Gastroesophageal sphincter (tissue), 4 donors: Measurements from ENCODE around the gene OR2V1. TPM values are rescaled to one million over a fixed set of nuclear protein-coding genes. Genes with fewer than 3 reads are reported as not detected.
"Not testable (repeated sequence)": the region's sequence is repeated elsewhere in the genome, so short reads cannot be mapped to it uniquely, and the experiment has no call there.

Experiments
- ATAC-seq: fragments of 150-250 bp; one replicate; pipeline ENCODE4 v1.9.1; 2016; ENCODE audit warnings: mild to moderate bottlenecking, moderate library complexity
- H3K27ac ChIP-seq, 4 donors: fragments of 200-600 bp; sonication (generic) in 3 of 4; 1 replicate in 3 of 4; 2 replicates in 1 of 4; pipeline ENCODE4 v1.5.1; 2016 to 2019
- H3K27me3 ChIP-seq: fragments of 200-600 bp; sonication (generic); one replicate; pipeline ENCODE4 v1.5.1; 2019
- H3K36me3 ChIP-seq, 2 donors: fragments of 200-600 bp; sonication (generic); one replicate each; pipeline ENCODE4 v1.5.1; 2019; ENCODE audit warnings: control low read depth in 1 of 2
- H3K4me1 ChIP-seq, 3 donors: fragments of 200-600 bp; sonication (generic); 1 replicate in 2 of 3; 2 replicates in 1 of 3; pipeline ENCODE4 v1.5.1; 2016 to 2019; ENCODE audit warnings: control low read depth in 2 of 3
- H3K4me3 ChIP-seq, 2 donors: fragments of 200-600 bp; sonication (generic); one replicate each; pipeline ENCODE4 v1.5.1; 2019; ENCODE audit warnings: mild to moderate bottlenecking in 1 of 2, moderate library complexity in 1 of 2
- H3K9me3 ChIP-seq, 3 donors: fragments of 200-600 bp; sonication (generic); one replicate each; pipeline ENCODE4 v1.5.1; 2017 to 2019; ENCODE audit warnings: control low read depth in 2 of 3
- CTCF ChIP-seq, 4 experiments: fragments of 200-600 bp in 2 of 4; fragments of 450-650 bp in 2 of 4; sonication (generic) in 1 of 4; IDR thresholded peaks; one replicate each; pipeline ENCODE4 v1.5.1; 2017 to 2019; ENCODE audit warnings: antibody characterized with exemption in 4 of 4, mild to moderate bottlenecking in 2 of 4, moderate library complexity in 2 of 4
- EP300 ChIP-seq: sonication (generic); formaldehyde crosslinking; IDR thresholded peaks from one replicate; pipeline ENCODE4 v1.6.1; 2017; ENCODE audit warnings: antibody characterized with exemption, mild to moderate bottlenecking
- POLR2A ChIP-seq, 2 donors: fragments of 450-650 bp; IDR thresholded peaks; one replicate each; pipeline ENCODE4 v1.6.1; 2017; ENCODE audit warnings: antibody characterized with exemption in 2 of 2, mild to moderate bottlenecking in 2 of 2, moderate library complexity in 1 of 2
- POLR2AphosphoS5 ChIP-seq: sonication (generic); formaldehyde crosslinking; IDR thresholded peaks from one replicate; pipeline ENCODE4 v1.6.1; 2017; ENCODE audit warnings: antibody characterized with exemption
- WGBS, 2 donors: methylation state at CpG; one replicate each; pipeline ENCODE4 v1.1.5; 2018; ENCODE audit warnings: low coverage in 1 of 2; 5-methylcytosine and 5-hydroxymethylcytosine counted together
- total RNA-seq, 4 donors: library from RNA; depleted of rRNA; stranded (reverse); fragments of >200 nt; gene quantifications; one replicate each; pipeline ENCODE4 v1.1.0, GENCODE V29; 2016

The OR2V1 gene
- total RNA-seq: under 1 TPM in 1 of 4 donors, not detected in 3; 0.12 TPM

- no peak within 1 kb of the TSS for H3K4me3 ChIP-seq
- no peak within 1 kb of the TSS for H3K27ac ChIP-seq
- H3K27me3 ChIP-seq: peaks cover 71% of the 10 kb centered on the region
- peaks cover 0 to 4% (median 0%) of the 10 kb centered on the region in 3 donors for H3K9me3 ChIP-seq
- no peaks in the 10 kb centered on the region for H3K36me3 ChIP-seq
- TF ChIP-seq POLR2A (IDR thresholded peaks at IDR 0.05) (no peak), POLR2AphosphoS5 (no peak), CTCF (IDR thresholded peaks at IDR 0.05) (no peak)
- H3K4me1 ChIP-seq: peaks cover 0 to 4% (median 0%) of the 10 kb centered on the region in 3 donors
- ATAC-seq: no peak
- WGBS, 2 donors: 74 to 80% methylated on average over 2 to 5 of the region's 14 CpGs
Measured at GRCh38 chr5:181130832-181131496, at the start of gene OR2V1. TSS of gene OR2V1 (minus strand) at chr5:181131169. CDS start at chr5:181125304, 5,865 bp downstream.

- WGBS, 2 donors: 47 to 73% methylated on average over 3 to 11 of the region's 14 CpGs
- H3K36me3 ChIP-seq, H3K27ac ChIP-seq, H3K9me3 ChIP-seq, ATAC-seq, H3K4me3 ChIP-seq: not testable (repeated sequence)
- Histone ChIP-seq H3K27me3 (peaks cover 55% of the 10 kb centered on the region), H3K4me1 (peaks cover 0 to 25% (median 0%) of the 10 kb centered on the region in 3 donors)
Measured at GRCh38 chr5:181177559-181177958, 46.6 kb upstream of the OR2V1 start.

- H3K27ac ChIP-seq: no peak overlapping the region
- ATAC-seq: no peak
- peaks cover 0 to 6% (median 0%) of the 10 kb centered on the region in 3 donors for H3K9me3 ChIP-seq
- H3K4me3 ChIP-seq: no peak overlapping the region
- TF ChIP-seq POLR2AphosphoS5 (no peak), EP300 (no peak), POLR2A (IDR thresholded peaks at IDR 0.05) (no peak), CTCF (IDR thresholded peaks at IDR 0.05) (no peak)
- WGBS, 2 donors: 54 to 80% methylated on average over 2 to 3 of the region's 3 CpGs
- H3K27me3 ChIP-seq: peaks cover 67% of the 10 kb centered on the region
- H3K36me3 ChIP-seq: no peaks in the 10 kb centered on the region
- peaks cover 0 to 15% (median 0%) of the 10 kb centered on the region in 3 donors for H3K4me1 ChIP-seq
Measured at GRCh38 chr5:181176254-181176952, 45.4 kb upstream of the OR2V1 start.

- 3 to 4% methylated on average over 7 to 23 of the region's 50 CpGs for WGBS, 2 donors
- no peak overlapping the region for H3K27ac ChIP-seq
- ATAC-seq: no peak
- H3K4me3 ChIP-seq: no peak overlapping the region
- H3K36me3 ChIP-seq: no peaks in the 10 kb centered on the region
- peaks cover 0 to 6% (median 0%) of the 10 kb centered on the region in 3 donors for H3K9me3 ChIP-seq
- H3K4me1 ChIP-seq: peaks cover 0 to 24% (median 0%) of the 10 kb centered on the region in 3 donors
- H3K27me3 ChIP-seq: peaks cover 90% of the 10 kb centered on the region
- no peak for TF ChIP-seq POLR2AphosphoS5
- no peak for TF ChIP-seq POLR2A (IDR thresholded peaks at IDR 0.05)
- no peak for TF ChIP-seq EP300
- TF ChIP-seq CTCF (IDR thresholded peaks at IDR 0.05): no peak
Measured at GRCh38 chr5:181173420-181174342, 42.7 kb upstream of the OR2V1 start.

- Histone ChIP-seq H3K27me3 (peaks cover 92% of the 10 kb centered on the region), H3K36me3 (no peaks in the 10 kb centered on the region), H3K4me3 (no peak overlapping the region), H3K27ac (no peak overlapping the region), H3K9me3 (peaks cover 0 to 6% (median 0%) of the 10 kb centered on the region in 3 donors), H3K4me1 (peaks cover 0 to 24% (median 0%) of the 10 kb centered on the region in 3 donors)
- TF ChIP-seq CTCF (IDR thresholded peaks at IDR 0.05) (peak in 2 of 4 experiments; percentile 11 to 21), POLR2AphosphoS5 (no peak)
- no peak for ATAC-seq
- WGBS, 2 donors: 15 to 19% methylated on average over 10 to 11 of the region's 11 CpGs
Measured at GRCh38 chr5:181173027-181173419, 42.1 kb upstream of the OR2V1 start.
